ENCODE data around the gene KRTCAP2. TPM values are rescaled to one million over a fixed set of nuclear protein-coding genes. Genes with fewer than 3 reads are reported as not detected.
A peak's percentile ranks its signal among the peaks of the same experiment; 100 is the strongest.

The KRTCAP2 gene
- polyA plus RNA-seq, 12 donors: 59.2 to 147 (median 99.7) TPM; not detected in 1

DNA sequence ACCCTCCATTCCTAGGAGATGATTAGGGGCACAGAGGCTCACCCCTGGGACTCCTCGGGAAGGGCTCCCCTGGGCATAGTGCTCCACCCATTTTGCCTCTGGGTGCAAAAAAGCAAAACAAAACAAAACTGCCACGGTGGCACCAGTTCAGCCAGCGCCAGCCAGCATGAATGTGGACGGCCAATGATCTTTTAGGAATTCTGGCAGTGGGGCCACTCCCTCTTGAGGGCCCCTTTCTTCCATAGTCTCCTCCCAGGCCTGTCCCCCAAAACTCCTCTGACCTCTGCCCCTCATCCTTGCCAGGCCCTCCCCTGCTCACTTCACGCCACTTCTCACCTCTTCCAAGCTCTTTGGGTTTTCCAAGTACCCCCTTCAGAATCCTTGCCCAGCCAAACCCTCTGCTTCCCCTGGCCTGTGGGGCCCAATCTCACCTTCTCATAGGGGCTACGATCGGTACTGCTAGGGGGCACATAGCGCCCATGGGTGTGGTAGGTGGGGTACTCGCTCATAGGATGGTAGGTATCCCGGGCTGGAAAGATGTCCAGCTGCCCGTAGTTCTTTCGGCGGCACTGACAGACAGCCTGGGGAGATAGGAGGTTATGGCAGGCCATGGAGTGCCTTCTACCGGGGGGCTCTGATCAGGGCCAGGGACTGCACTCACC, 13.8 kb upstream of the KRTCAP2 start:
- DNase-seq: no peak

GRCh38 chr1:155186067-155186793, 13.1 kb upstream of the KRTCAP2 start:
- no peak for DNase-seq

DNA sequence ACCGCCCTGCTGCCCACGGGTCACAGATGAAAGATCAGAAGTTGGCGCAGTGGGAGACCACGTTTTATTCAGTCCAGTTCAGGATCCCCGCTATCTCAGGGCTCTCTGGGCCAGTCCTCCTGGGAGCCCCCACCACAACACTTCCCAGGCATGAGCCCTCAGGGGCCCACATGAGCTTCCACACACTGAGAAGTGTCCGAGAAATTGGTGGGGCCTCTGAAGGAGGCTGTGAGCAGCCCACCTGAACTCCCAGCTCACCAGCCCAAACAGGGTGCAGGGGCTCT, 12.6 kb upstream of the KRTCAP2 start:
- DNase-seq: no peak

- no peak for DNase-seq
Observed at GRCh38 chr1:155184835-155185782, 12.0 kb upstream of the KRTCAP2 start.

GRCh38 chr1:155184351-155184811, 11.3 kb upstream of the KRTCAP2 start:
- DNase-seq: no peak

DNA sequence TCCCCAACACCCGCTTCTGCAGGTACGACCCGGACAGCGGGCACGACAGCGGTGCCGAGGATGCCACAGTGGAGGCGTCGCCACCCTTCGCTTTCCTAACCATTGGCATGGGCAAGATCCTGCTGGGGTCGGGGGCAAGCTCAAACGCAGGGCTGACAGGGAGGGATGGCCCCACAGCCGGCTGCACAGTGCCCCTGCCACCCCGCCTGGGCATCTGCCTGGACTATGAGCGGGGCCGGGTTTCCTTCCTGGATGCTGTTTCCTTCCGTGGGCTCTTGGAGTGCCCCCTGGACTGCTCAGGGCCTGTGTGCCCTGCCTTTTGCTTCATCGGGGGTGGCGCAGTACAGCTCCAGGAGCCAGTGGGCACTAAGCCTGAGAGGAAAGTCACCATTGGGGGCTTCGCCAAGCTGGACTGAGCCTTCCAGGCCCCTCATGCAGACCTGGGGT, 10.7 kb upstream of the KRTCAP2 start:
- DNase-seq: no peak

- no peak for DNase-seq
Observed at GRCh38 chr1:155182052-155182550, 9.0 kb upstream of the KRTCAP2 start.

- DNase-seq: no peak
Observed at GRCh38 chr1:155181371-155182051, 8.4 kb upstream of the KRTCAP2 start.

GRCh38 chr1:155179112-155180031, 6.3 kb upstream of the KRTCAP2 start:
- no peak for DNase-seq

- no peak for DNase-seq
Observed at GRCh38 chr1:155178441-155179111, 5.5 kb upstream of the KRTCAP2 start.

- DNase-seq: no peak
Observed at GRCh38 chr1:155177918-155178281, 4.8 kb upstream of the KRTCAP2 start.

DNA sequence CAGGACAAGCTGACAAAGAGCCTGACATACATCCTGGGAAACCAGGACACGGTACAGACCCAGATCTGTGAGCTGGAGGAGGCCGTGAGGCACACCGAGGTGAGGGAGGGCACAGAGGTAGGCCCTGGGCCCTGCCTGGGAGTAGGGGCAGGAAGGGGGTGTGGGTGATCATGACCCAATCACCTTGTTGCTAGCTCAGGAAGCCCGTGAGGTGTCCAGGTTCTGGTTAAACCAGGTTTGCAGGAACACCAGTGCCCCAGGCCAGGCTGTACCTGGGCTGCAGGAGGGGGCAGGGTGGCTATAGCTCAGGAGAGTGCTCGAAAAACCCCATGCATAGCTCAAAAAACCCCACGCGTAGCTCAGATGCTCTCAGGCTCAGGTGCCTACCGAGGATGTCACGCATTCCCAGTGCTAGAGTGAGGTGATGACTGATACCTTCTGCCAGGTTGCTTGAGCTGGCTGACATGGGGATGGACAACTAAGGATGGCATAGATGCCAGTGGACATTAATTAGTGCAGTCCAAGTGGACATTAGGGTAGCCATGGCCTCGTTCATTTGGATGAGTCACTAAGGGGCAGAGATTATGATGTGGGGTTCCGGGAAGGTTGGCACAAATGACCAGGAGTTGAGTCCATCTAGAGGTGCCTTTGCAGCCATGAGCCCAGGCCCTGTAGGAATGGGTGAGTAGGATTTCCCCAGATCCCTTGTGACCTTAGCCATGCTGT, 4.3 kb upstream of the KRTCAP2 start:
- DNase-seq: no peak

DNA sequence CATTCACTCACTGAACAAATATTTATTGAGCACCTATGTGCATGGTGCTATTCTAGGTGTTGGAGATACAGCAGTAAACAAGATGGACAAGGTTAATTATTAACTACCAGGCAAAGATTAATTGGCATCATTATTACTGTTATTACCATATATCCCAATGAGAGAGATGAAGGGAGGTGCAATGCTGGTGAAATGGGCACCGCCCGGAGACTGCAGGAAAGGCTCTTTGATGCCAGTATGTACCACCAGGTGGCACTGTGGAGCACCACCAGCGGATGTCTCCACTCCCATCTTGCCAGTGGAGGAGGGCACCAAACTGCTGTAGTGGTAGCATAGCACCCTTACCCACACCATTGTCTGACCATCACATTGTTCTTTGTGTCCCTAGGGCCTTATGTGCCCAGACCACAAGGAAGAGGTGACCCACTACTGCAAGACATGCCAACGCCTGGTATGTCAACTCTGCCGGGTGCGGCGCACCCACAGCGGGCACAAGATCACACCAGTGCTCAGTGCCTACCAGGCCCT, 3.5 kb upstream of the KRTCAP2 start:
- peak; percentile 73 for DNase-seq

- DNase-seq: no peak
Observed at GRCh38 chr1:155175927-155176371, 2.8 kb upstream of the KRTCAP2 start.

DNA sequence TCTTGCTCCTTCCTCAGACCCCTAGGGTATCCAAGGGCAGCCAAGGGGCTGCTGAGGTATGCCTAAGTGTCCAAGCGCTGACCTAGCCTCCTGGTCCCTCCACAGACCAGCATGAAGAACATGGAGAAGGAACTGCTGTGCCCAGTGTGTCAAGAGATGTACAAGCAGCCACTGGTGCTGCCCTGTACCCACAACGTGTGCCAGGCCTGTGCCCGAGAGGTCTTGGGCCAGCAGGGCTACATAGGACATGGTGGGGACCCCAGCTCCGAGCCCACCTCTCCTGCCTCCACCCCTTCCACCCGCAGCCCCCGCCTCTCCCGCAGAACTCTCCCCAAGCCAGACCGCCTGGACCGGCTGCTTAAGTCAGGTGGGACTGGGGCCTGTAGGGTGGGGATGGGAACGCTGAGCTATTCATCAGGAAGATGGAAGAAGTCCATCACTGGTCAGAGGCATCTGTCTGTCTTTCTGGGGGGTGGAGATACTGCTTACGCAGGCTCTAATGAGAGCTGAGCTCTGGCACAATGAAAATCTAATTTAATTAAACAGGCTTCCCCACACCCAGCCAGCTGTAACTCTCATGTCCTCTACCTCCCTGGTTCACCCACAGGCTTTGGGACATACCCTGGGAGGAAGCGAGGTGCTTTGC, 2.3 kb upstream of the KRTCAP2 start:
- no peak for DNase-seq

- DNase-seq: no peak
Observed at GRCh38 chr1:155174324-155175280, 1.5 kb upstream of the KRTCAP2 start.
